Activated naive CD4-positive, alpha-beta T cell treated with anti-CD3 and anti-CD28 coated beads, Interleukin-2, amount 10 ng/mL, durations not matched to agents 7 days and 5 days (primary cell): ENCODE results near the gene IL1RAPL2.
"Not testable (repeated sequence)": the region's sequence is repeated elsewhere in the genome, so short reads cannot be mapped to it uniquely, and the experiment has no call there.

ENCODE experiments used
- CTCF ChIA-PET: fragments of 350-600 bp; sonication (Branson Sonifier 250); formaldehyde crosslinking; loops from one replicate; lab custom pipeline; 2021; ENCODE audit warnings: antibody characterized with exemption; lab: Charles Lee
- DNase-seq: peaks from one replicate; pipeline ENCODE4 v3.0.0-alpha.2; 2020
- H3K27ac Mint-ChIP-seq: one replicate; pipeline ENCODE4 v1.8.0; 2021; ENCODE audit warnings: mild to moderate bottlenecking, moderate library complexity, mixed read lengths
- H3K27me3 Mint-ChIP-seq: one replicate; pipeline ENCODE4 v1.8.0; 2021; ENCODE audit warnings: mild to moderate bottlenecking, mixed read lengths
- H3K36me3 Mint-ChIP-seq: one replicate; pipeline ENCODE4 v1.8.0; 2021; ENCODE audit warnings: mixed read lengths
- H3K4me1 Mint-ChIP-seq: one replicate; pipeline ENCODE4 v1.8.0; 2021; ENCODE audit warnings: mixed read lengths
- H3K4me3 Mint-ChIP-seq: one replicate; pipeline ENCODE4 v1.8.0; 2021; ENCODE audit warnings: mild to moderate bottlenecking, moderate library complexity, mixed read lengths
- H3K9me3 Mint-ChIP-seq: one replicate; pipeline ENCODE4 v1.8.0; 2021; ENCODE audit warnings: mixed read lengths

The IL1RAPL2 gene

DNA sequence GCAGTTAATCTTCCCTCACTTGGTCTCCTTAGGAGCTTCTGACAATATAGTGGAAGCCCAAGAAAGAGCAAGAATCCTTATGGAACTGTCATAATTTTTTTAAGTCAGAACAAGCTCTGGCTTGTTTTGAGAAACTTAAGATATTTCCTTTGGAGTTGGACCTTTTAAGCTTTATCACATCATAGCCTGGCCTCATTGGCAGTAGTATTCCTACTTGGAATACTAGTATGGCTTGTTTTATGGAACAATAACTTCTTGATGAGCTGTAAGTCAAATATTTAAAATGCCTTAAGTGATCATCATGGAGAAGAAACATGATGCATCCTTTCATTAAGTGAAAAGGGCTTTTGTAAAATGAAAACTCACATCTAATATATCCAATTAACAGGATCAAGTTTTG is 1178.3 kb downstream of the IL1RAPL2 start:
- no peaks in the 10 kb centered on the region for H3K9me3 Mint-ChIP-seq
- H3K4me1 Mint-ChIP-seq, result no peaks in the 10 kb centered on the region
- H3K27ac Mint-ChIP-seq, result no peak overlapping the region
- no peaks in the 10 kb centered on the region for H3K27me3 Mint-ChIP-seq
- CTCF ChIA-PET, result no interaction called here
- no peak for DNase-seq
- H3K4me3 Mint-ChIP-seq, result no peak overlapping the region
- no peaks in the 10 kb centered on the region for H3K36me3 Mint-ChIP-seq

DNA sequence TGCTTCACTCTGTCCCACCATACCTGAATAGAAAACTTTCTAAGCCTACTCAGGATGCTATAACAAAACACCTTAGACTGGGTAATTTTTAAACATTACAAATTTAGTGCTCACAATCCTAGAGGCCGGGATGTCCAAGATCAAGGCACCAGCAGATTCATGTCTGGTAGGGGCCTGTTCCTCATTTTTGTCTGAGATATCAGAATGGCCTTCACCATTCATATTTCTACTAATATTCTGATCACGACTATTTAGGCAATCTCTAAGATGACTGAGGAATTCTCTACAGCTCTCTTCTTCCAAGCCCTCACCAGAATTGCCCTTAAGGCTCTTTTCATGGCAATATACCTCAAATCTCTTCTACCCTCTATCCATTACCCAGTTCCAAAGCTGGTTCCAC is 1178.9 kb downstream of the IL1RAPL2 start:
- no peak for DNase-seq
- Mint-ChIP-seq H3K36me3 (no peaks in the 10 kb centered on the region), H3K27ac (no peak overlapping the region), H3K9me3 (no peaks in the 10 kb centered on the region), H3K4me3 (no peak overlapping the region), H3K4me1 (no peaks in the 10 kb centered on the region), H3K27me3 (no peaks in the 10 kb centered on the region)
- CTCF ChIA-PET, result no interaction called here

DNA sequence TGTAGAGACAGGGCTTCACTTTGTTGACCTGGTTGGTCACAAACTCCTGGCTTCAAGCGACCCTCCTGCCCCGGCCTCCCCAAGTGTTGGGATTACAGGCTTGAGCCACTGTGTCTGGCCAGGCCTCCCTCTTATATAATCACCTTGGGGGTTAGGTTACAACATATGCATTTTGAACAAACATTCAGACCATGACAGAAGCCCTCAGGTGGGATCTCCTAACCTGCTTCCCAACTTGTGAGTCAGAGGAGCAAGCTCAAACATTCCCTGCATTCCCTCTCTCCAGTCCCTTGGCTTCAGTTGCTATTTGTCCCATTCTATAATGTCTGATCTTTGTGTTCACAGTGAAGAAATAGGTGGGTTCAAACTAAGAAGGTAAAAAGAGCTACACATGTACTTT is 1179.9 kb downstream of the IL1RAPL2 start:
- CTCF ChIA-PET, result no interaction called here
- no peaks in the 10 kb centered on the region for H3K27me3 Mint-ChIP-seq
- no peaks in the 10 kb centered on the region for H3K4me1 Mint-ChIP-seq
- H3K9me3 Mint-ChIP-seq, result no peaks in the 10 kb centered on the region
- H3K27ac Mint-ChIP-seq, result no peak overlapping the region
- no peak overlapping the region for H3K4me3 Mint-ChIP-seq
- DNase-seq, result no peak
- no peaks in the 10 kb centered on the region for H3K36me3 Mint-ChIP-seq

DNA sequence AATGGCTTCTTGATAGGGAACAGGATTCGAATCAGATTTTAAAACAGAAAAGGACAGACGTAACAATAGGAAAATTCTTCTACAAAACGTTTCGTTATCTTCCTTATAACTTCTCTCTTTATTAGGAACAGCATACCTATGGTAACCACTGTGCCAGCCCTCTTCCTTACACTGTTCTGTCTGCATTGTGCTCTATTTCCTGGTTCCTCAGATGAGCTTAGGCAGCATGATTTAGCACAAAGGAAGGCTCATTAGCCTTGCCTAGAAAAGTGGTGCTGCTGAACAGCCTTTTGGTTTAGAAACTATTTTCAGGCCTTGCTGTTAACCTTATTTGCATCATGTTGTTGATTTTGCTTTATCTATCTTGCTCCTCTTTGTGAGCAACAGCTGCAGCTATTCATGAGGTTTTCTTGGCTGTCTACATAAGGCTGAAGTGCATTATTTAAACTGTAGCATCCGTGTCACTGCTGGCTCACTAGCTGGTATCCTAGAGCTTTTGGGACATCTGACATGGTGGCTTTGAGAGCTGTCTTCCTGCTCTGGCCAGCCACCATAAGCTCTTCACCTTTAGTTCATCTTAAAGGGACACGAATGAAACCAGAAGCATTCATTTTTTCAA is 1186.4 kb downstream of the IL1RAPL2 start:
- Mint-ChIP-seq H3K4me3 (no peak overlapping the region), H3K36me3 (no peaks in the 10 kb centered on the region), H3K9me3 (no peaks in the 10 kb centered on the region), H3K4me1 (no peaks in the 10 kb centered on the region), H3K27me3 (no peaks in the 10 kb centered on the region), H3K27ac (no peak overlapping the region)
- no peak for DNase-seq
- CTCF ChIA-PET, result no interaction called here

DNA sequence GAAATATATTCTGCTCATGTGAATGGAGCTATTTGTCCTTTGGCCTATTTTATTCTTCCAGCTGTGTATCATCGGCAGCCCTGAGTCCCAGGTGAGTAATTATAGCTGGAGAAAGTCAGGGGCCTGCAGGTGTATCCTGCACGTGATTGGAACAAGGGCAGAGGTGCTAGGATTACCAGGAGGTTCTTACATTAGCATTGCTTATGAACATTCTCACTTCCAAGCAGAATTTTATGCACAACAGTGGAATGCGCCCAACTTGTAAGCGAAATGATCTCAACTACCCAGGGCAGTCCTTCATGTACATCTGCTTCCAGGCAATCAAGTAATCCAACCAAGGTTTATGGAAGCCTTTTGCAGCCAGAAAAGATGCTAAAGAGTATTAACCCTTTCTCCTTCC is 1187.4 kb downstream of the IL1RAPL2 start:
- no peak overlapping the region for H3K27ac Mint-ChIP-seq
- no peak overlapping the region for H3K4me3 Mint-ChIP-seq
- H3K27me3 Mint-ChIP-seq, result no peaks in the 10 kb centered on the region
- DNase-seq, result no peak
- CTCF ChIA-PET, result no interaction called here
- H3K4me1 Mint-ChIP-seq, result no peaks in the 10 kb centered on the region
- H3K36me3 Mint-ChIP-seq, result no peaks in the 10 kb centered on the region
- no peaks in the 10 kb centered on the region for H3K9me3 Mint-ChIP-seq

DNA sequence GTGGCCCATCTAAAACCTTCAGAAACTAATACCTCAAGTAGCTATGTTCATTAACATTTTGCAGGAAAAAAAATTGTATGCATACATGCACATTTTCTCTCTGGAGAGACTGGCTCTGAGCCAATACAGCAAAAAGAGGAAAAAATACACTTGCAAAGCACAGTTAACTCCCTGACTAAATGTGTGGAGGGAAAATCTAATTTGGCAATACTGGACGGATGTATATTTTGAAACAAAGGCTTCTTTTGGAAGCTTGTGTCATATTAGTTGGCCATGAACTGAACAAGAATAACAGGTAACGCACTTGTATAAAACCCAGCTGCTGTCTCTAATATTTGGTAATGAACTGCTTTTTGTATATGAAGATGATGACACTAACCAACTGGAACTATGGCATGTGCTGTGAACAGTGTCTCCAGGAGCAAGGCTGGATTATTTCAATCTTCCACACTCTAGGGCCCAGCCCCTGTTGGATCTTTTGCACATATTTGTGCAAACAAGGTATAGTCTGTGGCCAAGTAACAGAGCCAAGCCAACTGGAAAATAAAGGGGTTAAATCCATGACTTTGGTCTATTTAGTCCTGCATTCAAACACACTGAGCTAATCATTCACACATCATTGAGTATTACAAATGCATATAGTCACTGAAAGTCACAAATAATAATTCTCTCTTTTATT is 1188.4 kb downstream of the IL1RAPL2 start:
- DNase-seq, result no peak
- H3K27ac Mint-ChIP-seq, result no peak overlapping the region
- H3K9me3 Mint-ChIP-seq, result no peaks in the 10 kb centered on the region
- no peak overlapping the region for H3K4me3 Mint-ChIP-seq
- H3K4me1 Mint-ChIP-seq, result no peaks in the 10 kb centered on the region
- H3K27me3 Mint-ChIP-seq, result no peaks in the 10 kb centered on the region
- no peaks in the 10 kb centered on the region for H3K36me3 Mint-ChIP-seq
- CTCF ChIA-PET, result no interaction called here

DNA sequence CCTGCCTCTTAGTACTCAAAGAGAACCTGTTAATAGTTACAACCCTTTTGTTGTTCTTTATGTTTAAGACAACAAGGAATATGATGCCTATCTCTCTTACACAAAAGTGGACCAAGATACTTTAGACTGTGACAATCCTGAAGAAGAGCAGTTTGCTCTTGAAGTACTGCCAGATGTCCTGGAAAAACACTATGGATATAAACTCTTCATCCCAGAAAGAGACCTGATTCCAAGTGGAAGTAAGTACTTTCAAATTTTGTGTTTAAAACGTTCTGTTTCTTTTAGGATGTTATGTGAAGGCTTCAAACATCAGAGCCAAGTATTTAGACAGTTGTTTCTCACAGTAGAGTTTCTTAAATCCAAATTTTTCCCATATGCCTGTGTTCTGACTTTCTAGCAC is 1189.1 kb downstream of the IL1RAPL2 start:
- Mint-ChIP-seq H3K27ac (no peak overlapping the region), H3K27me3 (no peaks in the 10 kb centered on the region), H3K4me1 (no peaks in the 10 kb centered on the region), H3K36me3 (no peaks in the 10 kb centered on the region), H3K4me3 (no peak overlapping the region), H3K9me3 (no peaks in the 10 kb centered on the region)
- CTCF ChIA-PET, result no interaction called here
- DNase-seq, result no peak

DNA sequence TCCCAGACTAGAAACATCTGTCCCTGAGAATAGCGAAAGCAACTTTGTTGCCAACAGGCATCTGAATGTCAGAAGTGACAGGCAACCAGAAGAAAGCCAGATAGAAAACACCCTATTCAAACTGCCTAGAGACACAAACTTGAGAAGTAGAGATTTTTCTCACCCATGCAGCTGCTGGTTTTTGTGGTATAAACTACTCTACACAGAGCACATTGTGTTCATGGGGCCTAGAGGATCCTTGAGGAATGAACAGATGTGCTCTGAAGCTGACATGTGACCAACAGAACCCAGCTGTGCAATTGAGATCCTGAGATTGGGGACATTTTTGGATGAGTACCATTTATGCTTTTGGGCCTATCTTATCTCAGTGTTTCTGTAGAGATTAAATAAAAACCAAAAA is 1192.8 kb downstream of the IL1RAPL2 start:
- Mint-ChIP-seq H3K36me3 (no peaks in the 10 kb centered on the region), H3K27me3 (no peaks in the 10 kb centered on the region), H3K4me3 (no peak overlapping the region), H3K4me1 (no peaks in the 10 kb centered on the region), H3K9me3 (no peaks in the 10 kb centered on the region), H3K27ac (no peak overlapping the region)
- DNase-seq, result no peak
- CTCF ChIA-PET, result no interaction called here

DNA sequence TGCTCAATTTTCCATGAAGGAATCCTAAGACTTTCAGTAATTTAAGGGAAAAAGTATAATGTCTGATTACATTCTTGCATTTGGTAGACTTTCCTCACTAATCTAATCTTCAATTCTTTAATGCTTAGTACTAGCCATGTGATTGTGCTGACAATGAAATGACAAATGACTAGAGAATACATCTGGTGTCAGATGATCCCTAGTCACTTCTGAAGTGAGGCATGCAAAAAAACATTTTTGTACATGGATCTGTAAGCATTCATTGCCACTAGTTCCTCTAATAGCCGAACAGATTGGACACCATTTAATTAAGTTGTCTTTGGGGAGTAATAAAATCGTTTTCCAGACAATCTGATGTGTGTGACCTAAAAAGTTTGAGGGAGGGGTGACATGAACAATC is 1193.6 kb downstream of the IL1RAPL2 start:
- no peaks in the 10 kb centered on the region for H3K9me3 Mint-ChIP-seq
- no peaks in the 10 kb centered on the region for H3K36me3 Mint-ChIP-seq
- H3K4me3 Mint-ChIP-seq, result no peak overlapping the region
- no peak for DNase-seq
- CTCF ChIA-PET, result no interaction called here
- no peaks in the 10 kb centered on the region for H3K4me1 Mint-ChIP-seq
- no peaks in the 10 kb centered on the region for H3K27me3 Mint-ChIP-seq
- H3K27ac Mint-ChIP-seq, result no peak overlapping the region

DNA sequence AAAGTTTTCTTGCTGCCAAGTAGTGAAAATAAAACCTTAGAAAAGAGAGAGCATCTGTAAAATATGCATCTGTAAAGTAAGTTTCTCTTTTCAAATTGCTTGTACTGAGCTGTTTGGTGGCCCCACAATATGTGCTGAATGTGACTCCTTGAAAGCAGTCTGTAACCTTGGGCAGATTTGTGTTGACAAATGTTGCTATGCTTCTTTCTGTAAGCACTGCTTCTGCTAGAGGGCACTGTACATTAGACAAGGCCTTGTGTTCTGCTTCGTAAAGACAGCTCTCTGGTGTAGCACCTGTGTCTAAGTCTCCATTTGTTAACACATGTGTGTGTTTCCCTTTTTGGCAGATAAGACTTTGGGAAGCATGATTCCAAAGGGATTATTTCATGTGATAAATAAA is 1199.7 kb downstream of the IL1RAPL2 start:
- H3K4me3 Mint-ChIP-seq, result no peak overlapping the region
- CTCF ChIA-PET, result no interaction called here
- H3K9me3 Mint-ChIP-seq, result no peaks in the 10 kb centered on the region

DNA sequence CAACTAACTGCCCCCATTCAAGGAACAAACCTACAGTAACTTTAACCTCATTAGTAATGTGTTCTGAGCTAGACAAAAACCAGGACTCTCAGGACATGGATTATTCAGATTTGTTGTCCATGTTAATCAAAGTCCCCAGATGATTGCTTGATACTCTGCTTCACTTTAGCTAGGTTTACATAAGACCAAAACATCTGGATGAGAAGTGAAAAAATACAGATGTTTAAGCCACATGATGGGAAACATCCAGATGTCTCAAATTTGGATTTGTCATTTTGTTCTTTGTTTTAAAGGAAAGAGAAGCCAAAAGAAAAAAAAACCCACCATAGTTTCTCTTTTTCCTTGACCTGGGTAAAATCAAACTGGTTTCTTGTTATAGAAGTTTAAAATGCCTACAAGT is 1207.8 kb downstream of the IL1RAPL2 start:
- no peak overlapping the region for H3K4me3 Mint-ChIP-seq
- CTCF ChIA-PET, result no interaction called here
- H3K36me3 Mint-ChIP-seq, result no peaks in the 10 kb centered on the region
- H3K4me1 Mint-ChIP-seq, result no peaks in the 10 kb centered on the region
- DNase-seq, result no peak
- no peaks in the 10 kb centered on the region for H3K27me3 Mint-ChIP-seq
- no peaks in the 10 kb centered on the region for H3K9me3 Mint-ChIP-seq
- H3K27ac Mint-ChIP-seq, result no peak overlapping the region

More for the DNA sequence above, 1199.7 kb downstream of the IL1RAPL2 start:
- DNase-seq, result no peak
- H3K27me3 Mint-ChIP-seq, result no peaks in the 10 kb centered on the region
- H3K4me1 Mint-ChIP-seq, result no peaks in the 10 kb centered on the region
- no peaks in the 10 kb centered on the region for H3K36me3 Mint-ChIP-seq
- no peak overlapping the region for H3K27ac Mint-ChIP-seq

DNA sequence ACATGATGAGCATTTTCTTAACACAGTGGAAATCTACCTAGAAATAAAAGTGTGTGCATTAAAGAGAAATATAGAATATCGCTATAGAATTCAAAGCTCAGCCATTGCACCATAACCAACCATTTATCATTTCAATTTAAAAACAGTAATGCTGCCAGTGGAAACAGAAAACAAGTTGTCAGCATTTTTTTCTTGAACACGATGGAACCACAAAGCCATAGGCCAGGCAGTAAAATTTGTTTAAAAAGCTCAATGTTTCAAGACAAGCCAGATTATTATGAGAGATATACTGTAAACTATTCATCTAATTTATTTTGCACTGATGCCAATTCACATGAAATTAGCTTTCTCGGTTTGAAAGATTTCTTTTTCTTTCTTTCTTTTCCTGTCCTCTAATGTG is 1209.7 kb downstream of the IL1RAPL2 start:
- no peaks in the 10 kb centered on the region for H3K36me3 Mint-ChIP-seq
- H3K27ac Mint-ChIP-seq, result no peak overlapping the region
- CTCF ChIA-PET, result no interaction called here
- no peaks in the 10 kb centered on the region for H3K4me1 Mint-ChIP-seq
- H3K9me3 Mint-ChIP-seq, result no peaks in the 10 kb centered on the region
- DNase-seq, result no peak
- H3K27me3 Mint-ChIP-seq, result no peaks in the 10 kb centered on the region
- H3K4me3 Mint-ChIP-seq, result no peak overlapping the region

DNA sequence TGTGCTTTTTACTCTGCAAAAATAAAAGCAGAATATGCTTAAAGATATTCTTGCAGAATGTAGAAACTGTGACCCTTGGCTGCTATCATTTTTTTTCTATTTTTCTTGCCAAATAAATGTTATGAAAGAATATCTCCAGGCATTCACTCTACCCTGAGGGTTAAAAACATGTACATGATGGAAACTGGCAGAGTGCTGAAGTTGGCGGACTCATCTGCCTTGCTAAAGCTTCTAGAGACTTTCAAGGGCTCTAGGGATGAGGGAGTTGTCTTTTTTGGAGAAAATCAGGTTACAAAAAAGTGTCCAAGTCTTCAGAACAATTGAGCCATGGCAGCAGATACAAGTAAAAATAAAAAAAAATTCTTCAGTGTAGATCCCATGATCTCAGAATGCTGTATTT is 1215.8 kb downstream of the IL1RAPL2 start:
- no peak overlapping the region for H3K4me3 Mint-ChIP-seq
- CTCF ChIA-PET, result no interaction called here
- H3K27ac Mint-ChIP-seq, result no peak overlapping the region
- no peak for DNase-seq
- H3K4me1 Mint-ChIP-seq, result no peaks in the 10 kb centered on the region
- no peaks in the 10 kb centered on the region for H3K27me3 Mint-ChIP-seq
- H3K36me3 Mint-ChIP-seq, result no peaks in the 10 kb centered on the region
- H3K9me3 Mint-ChIP-seq, result no peaks in the 10 kb centered on the region

DNA sequence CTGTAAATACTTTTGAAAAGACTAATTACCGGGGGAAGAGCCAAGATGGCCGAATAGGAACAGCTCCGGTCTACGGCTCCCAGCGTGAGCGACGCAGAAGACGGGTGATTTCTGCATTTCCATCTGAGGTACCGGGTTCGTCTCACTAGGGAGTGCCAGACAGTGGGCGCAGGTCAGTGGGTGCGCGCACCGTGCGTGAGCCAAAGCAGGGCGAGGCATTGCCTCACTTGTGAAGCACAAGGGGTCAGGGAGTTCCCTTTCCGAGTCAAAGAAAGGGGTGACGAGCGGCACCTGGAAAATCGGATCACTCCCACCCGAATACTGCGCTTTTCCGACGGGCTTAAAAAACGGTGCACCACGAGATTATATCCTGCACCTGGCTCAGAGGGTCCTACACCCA is 1230.9 kb downstream of the IL1RAPL2 start:
- H3K36me3 Mint-ChIP-seq, H3K4me1 Mint-ChIP-seq, H3K9me3 Mint-ChIP-seq, H3K4me3 Mint-ChIP-seq, DNase-seq, H3K27ac Mint-ChIP-seq, H3K27me3 Mint-ChIP-seq, CTCF ChIA-PET: not testable (repeated sequence)

DNA sequence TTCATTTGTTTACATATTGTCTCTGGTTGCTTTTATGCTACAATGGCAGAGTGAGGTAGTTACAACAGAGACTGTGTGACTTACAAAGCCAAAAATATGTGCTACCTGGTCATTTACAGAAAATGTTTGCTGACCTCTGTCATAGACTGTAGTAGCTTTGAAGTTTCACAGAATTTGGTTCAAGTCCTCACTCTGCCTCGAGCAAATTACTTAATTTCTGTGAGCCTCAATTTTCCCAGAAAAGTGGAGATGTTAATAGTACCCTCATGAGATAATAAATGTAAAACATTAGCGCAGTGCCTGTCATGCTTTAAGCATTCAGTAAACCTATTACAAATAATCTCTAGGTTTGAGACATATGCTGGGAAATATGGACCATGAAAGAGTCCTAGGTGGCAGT is 1237.9 kb downstream of the IL1RAPL2 start:
- peaks cover 4% of the 10 kb centered on the region for H3K9me3 Mint-ChIP-seq
- no peaks in the 10 kb centered on the region for H3K4me1 Mint-ChIP-seq
- CTCF ChIA-PET, result no interaction called here
- no peaks in the 10 kb centered on the region for H3K36me3 Mint-ChIP-seq
- no peaks in the 10 kb centered on the region for H3K27me3 Mint-ChIP-seq
- H3K4me3 Mint-ChIP-seq, result no peak overlapping the region
- no peak overlapping the region for H3K27ac Mint-ChIP-seq
- no peak for DNase-seq
